Superior temporal gyrus (tissue), 1 donor: ENCODE measurements around the gene TTLL9.

ENCODE experiments used
- DNase-seq: peaks from one replicate; pipeline ENCODE4 v3.0.0-alpha.2; 2016; ENCODE audit errors: extremely low spot score

Gene TTLL9

GRCh38 chr20:31879143-31879987 is 8.9 kb downstream of the TTLL9 start:
- peak; percentile 93 for DNase-seq

GRCh38 chr20:31881945-31882344 is 11.5 kb downstream of the TTLL9 start:
- no peak for DNase-seq

GRCh38 chr20:31883829-31884228 is 13.4 kb downstream of the TTLL9 start:
- no peak for DNase-seq

- DNase-seq = no peak
Measured at GRCh38 chr20:31890646-31891045, 20.2 kb downstream of the TTLL9 start.

GRCh38 chr20:31894980-31895675 is 24.7 kb downstream of the TTLL9 start:
- DNase-seq = peak; percentile 62

GRCh38 chr20:31896049-31896448 is 25.6 kb downstream of the TTLL9 start:
- no peak for DNase-seq

- DNase-seq = no peak
Measured at GRCh38 chr20:31897541-31897940, 27.1 kb downstream of the TTLL9 start.

GRCh38 chr20:31901615-31902014 is 31.2 kb downstream of the TTLL9 start:
- no peak for DNase-seq

GRCh38 chr20:31903627-31904386 is 33.4 kb downstream of the TTLL9 start:
- no peak for DNase-seq

- DNase-seq = no peak
Measured at GRCh38 chr20:31906001-31906400, 35.6 kb downstream of the TTLL9 start.

- no peak for DNase-seq
Measured at GRCh38 chr20:31907046-31907445, 36.6 kb downstream of the TTLL9 start.

- no peak for DNase-seq
Measured at GRCh38 chr20:31908016-31908415, 37.6 kb downstream of the TTLL9 start.

GRCh38 chr20:31908424-31908823 is 38.0 kb downstream of the TTLL9 start:
- no peak for DNase-seq

- no peak for DNase-seq
Measured at GRCh38 chr20:31909253-31910070, 39.0 kb downstream of the TTLL9 start.

- no peak for DNase-seq
Measured at GRCh38 chr20:31910071-31910803, 39.8 kb downstream of the TTLL9 start.

GRCh38 chr20:31913431-31914157 is 43.2 kb downstream of the TTLL9 start:
- DNase-seq = no peak

GRCh38 chr20:31914170-31914569 is 43.7 kb downstream of the TTLL9 start:
- DNase-seq = no peak

- DNase-seq = no peak
Measured at GRCh38 chr20:31915491-31916280, 45.3 kb downstream of the TTLL9 start.

GRCh38 chr20:31916708-31917107 is 46.3 kb downstream of the TTLL9 start:
- no peak for DNase-seq
